ENCODE measurements around the gene ALDH3B2. TPM values are rescaled to one million over a fixed set of nuclear protein-coding genes. Genes with fewer than 3 reads are reported as not detected.
A peak's percentile ranks its signal among the peaks of the same experiment; 100 is the strongest.

Gene ALDH3B2
- total and polyA plus RNA-seq, 10 donors, result 0.03 TPM; not detected in 9

GRCh38 chr11:67642173-67643120, 32.0 kb downstream of the ALDH3B2 start:
- TF ChIP-seq CTCF (IDR thresholded peaks at IDR 0.05 in 8 of 11, conservative IDR thresholded peaks at IDR 0.05 in 3 of 11), result no peak
- no peak for TF ChIP-seq POLR2AphosphoS5 (IDR thresholded peaks at IDR 0.05)
- TF ChIP-seq POLR2A (IDR thresholded peaks at IDR 0.05), result no peak
- peaks cover 0 to 10% (median 5%) of the 10 kb centered on the region in 8 donors for H3K9me3 ChIP-seq
- H3K4me3 ChIP-seq, result no peak overlapping the region
- no peak overlapping the region for H3K27ac ChIP-seq
- intact Hi-C loops (cut with DNase I; ENCODE audit: low total_unique reads), result no loop called here
- H3K36me3 ChIP-seq, result no peaks in the 10 kb centered on the region
- WGBS, 5 donors, result 89 to 96% (median 89%) methylated on average over 12 to 15 of the region's 15 CpGs
- H3K4me1 ChIP-seq, result peaks cover 18 to 36% (median 27%) of the 10 kb centered on the region in 6 donors
- DNase-seq, result no peak
- peaks cover 0 to 44% (median 3%) of the 10 kb centered on the region in 7 donors for H3K27me3 ChIP-seq (replicated peaks in 1 of 7)

- 79 to 91% (median 85%) methylated on average over 21 to 28 of the region's 28 CpGs for WGBS, 5 donors
These were observed 32.9 kb downstream of the ALDH3B2 start for GRCh38 chr11:67641338-67642172.

GRCh38 chr11:67640758-67641337, 33.6 kb downstream of the ALDH3B2 start:
- intact Hi-C loops (cut with DNase I; ENCODE audit: low total_unique reads), result no loop called here
- H3K4me1 ChIP-seq, result peaks cover 3 to 20% (median 11%) of the 10 kb centered on the region in 6 donors
- no peak for TF ChIP-seq POLR2A (IDR thresholded peaks at IDR 0.05)
- DNase-seq, result no peak
- peaks cover 0 to 31% (median 3%) of the 10 kb centered on the region in 7 donors for H3K27me3 ChIP-seq (replicated peaks in 1 of 7)
- no peaks in the 10 kb centered on the region for H3K36me3 ChIP-seq
- H3K27ac ChIP-seq, result no peak overlapping the region
- H3K9me3 ChIP-seq, result peaks cover 0 to 10% (median 5%) of the 10 kb centered on the region in 8 donors
- 69 to 87% (median 80%) methylated on average over 7 to 12 of the region's 12 CpGs for WGBS, 5 donors
- no peak overlapping the region for H3K4me3 ChIP-seq

More at GRCh38 chr11:67641338-67642172, 32.9 kb downstream of the ALDH3B2 start:
- Histone ChIP-seq H3K27ac (no peak overlapping the region), H3K9me3 (peaks cover 0 to 10% (median 5%) of the 10 kb centered on the region in 8 donors), H3K36me3 (no peaks in the 10 kb centered on the region), H3K4me3 (no peak overlapping the region), H3K27me3 (replicated peaks in 1 of 7) (peaks cover 0 to 36% (median 3%) of the 10 kb centered on the region in 7 donors), H3K4me1 (peaks cover 10 to 27% (median 18%) of the 10 kb centered on the region in 6 donors)
- intact Hi-C loops (cut with DNase I; ENCODE audit: low total_unique reads), result no loop called here
- no peak for DNase-seq
- TF ChIP-seq CTCF (IDR thresholded peaks at IDR 0.05 in 8 of 11, conservative IDR thresholded peaks at IDR 0.05 in 3 of 11), result no peak
- no peak for TF ChIP-seq POLR2AphosphoS5 (IDR thresholded peaks at IDR 0.05)
- TF ChIP-seq POLR2A (IDR thresholded peaks at IDR 0.05), result no peak

- peaks cover 0 to 14% (median 4%) of the 10 kb centered on the region in 6 donors for H3K4me1 ChIP-seq
- no peak for TF ChIP-seq POLR2AphosphoS5 (IDR thresholded peaks at IDR 0.05)
- TF ChIP-seq CTCF (IDR thresholded peaks at IDR 0.05 in 8 of 11, conservative IDR thresholded peaks at IDR 0.05 in 3 of 11), result peak; percentile 18 to 74 (median 65)
- TF ChIP-seq POLR2A (IDR thresholded peaks at IDR 0.05), result no peak
- H3K9me3 ChIP-seq, result peaks cover 0 to 10% (median 5%) of the 10 kb centered on the region in 8 donors
- no peak overlapping the region for H3K27ac ChIP-seq
- H3K27me3 ChIP-seq (replicated peaks in 1 of 7), result peaks cover 0 to 31% (median 3%) of the 10 kb centered on the region in 7 donors
- intact Hi-C loops (cut with DNase I; ENCODE audit: low total_unique reads), result no loop called here
- H3K4me3 ChIP-seq, result no peak overlapping the region
- WGBS, 5 donors, result 52 to 66% (median 54%) methylated on average over 11 to 23 of the region's 23 CpGs
- no peaks in the 10 kb centered on the region for H3K36me3 ChIP-seq
- peak; percentile 87 for DNase-seq
These were observed 34.2 kb downstream of the ALDH3B2 start for GRCh38 chr11:67640021-67640757.
